ENCODE results near the gene TRABD2B. TPM values are rescaled to one million over a fixed set of nuclear protein-coding genes. Genes with fewer than 3 reads are reported as not detected.

Gene TRABD2B
- polyA plus RNA-seq, 3 donors: 23.1 to 26.6 (median 24.7) TPM

GRCh38 chr1:47782414-47783166 lies 214.6 kb downstream of the TRABD2B start:
- DNase-seq: no peak

GRCh38 chr1:47781171-47781959 lies 215.8 kb downstream of the TRABD2B start:
- no peak for DNase-seq

GRCh38 chr1:47780469-47780995 lies 216.7 kb downstream of the TRABD2B start:
- no peak for DNase-seq

GRCh38 chr1:47779613-47780012 lies 217.6 kb downstream of the TRABD2B start:
- no peak for DNase-seq

- DNase-seq: no peak
Measured at GRCh38 chr1:47778280-47778679, 218.9 kb downstream of the TRABD2B start.

- DNase-seq: no peak
Measured at GRCh38 chr1:47777322-47777721, 219.9 kb downstream of the TRABD2B start.

- DNase-seq: no peak
Measured at GRCh38 chr1:47776667-47777131, 220.5 kb downstream of the TRABD2B start.

- no peak for DNase-seq
Measured at GRCh38 chr1:47774986-47775834, 222.0 kb downstream of the TRABD2B start.

- DNase-seq: no peak
Measured at GRCh38 chr1:47772960-47773682, 224.1 kb downstream of the TRABD2B start.

GRCh38 chr1:47772281-47772680 lies 224.9 kb downstream of the TRABD2B start:
- DNase-seq: no peak

- peak; percentile 83 for DNase-seq
Measured at GRCh38 chr1:47771751-47772150, 225.4 kb downstream of the TRABD2B start.

- DNase-seq: no peak
Measured at GRCh38 chr1:47769983-47770382, 227.2 kb downstream of the TRABD2B start.

- no peak for DNase-seq
Measured at GRCh38 chr1:47769295-47769694, 227.9 kb downstream of the TRABD2B start.

GRCh38 chr1:47767741-47768100 lies 229.5 kb downstream of the TRABD2B start:
- no peak for DNase-seq

- no peak for DNase-seq
Measured at GRCh38 chr1:47766832-47767740, 230.1 kb downstream of the TRABD2B start.

- DNase-seq: no peak
Measured at GRCh38 chr1:47765742-47766485, 231.3 kb downstream of the TRABD2B start.

- no peak for DNase-seq
Measured at GRCh38 chr1:47765236-47765635, 231.9 kb downstream of the TRABD2B start.

GRCh38 chr1:47764461-47765046 lies 232.6 kb downstream of the TRABD2B start:
- DNase-seq: no peak

- no peak for DNase-seq
Measured at GRCh38 chr1:47763591-47764171, 233.5 kb downstream of the TRABD2B start.
